Pulmonary artery endothelial cell (primary cell): ENCODE measurements around the gene ME2. TPM values are rescaled to one million over a fixed set of nuclear protein-coding genes. Genes with fewer than 3 reads are reported as not detected.
"Not testable (repeated sequence)": the region's sequence is repeated elsewhere in the genome, so short reads cannot be mapped to it uniquely, and the experiment has no call there.

Experiments
- DNase-seq: peaks from one replicate; pipeline ENCODE4 v3.0.0-alpha.2; 2011; ENCODE audit warnings: low read depth, low spot score
- total RNA-seq: library from RNA; depleted of rRNA; stranded (reverse); fragments of >200 nt; gene quantifications from 2 replicates; pipeline ENCODE4 v1.2.3, GENCODE V29; 2014

The ME2 gene
- 62.6 and 68.5 TPM in 2 replicates for total RNA-seq

GRCh38 chr18:50878345-50879301 is at the start of gene ME2:
ME2 (plus strand) TSS chr18:50879118; CDS start chr18:50895821, 16,703 bp downstream.
- DNase-seq, result peak; percentile 68

DNA sequence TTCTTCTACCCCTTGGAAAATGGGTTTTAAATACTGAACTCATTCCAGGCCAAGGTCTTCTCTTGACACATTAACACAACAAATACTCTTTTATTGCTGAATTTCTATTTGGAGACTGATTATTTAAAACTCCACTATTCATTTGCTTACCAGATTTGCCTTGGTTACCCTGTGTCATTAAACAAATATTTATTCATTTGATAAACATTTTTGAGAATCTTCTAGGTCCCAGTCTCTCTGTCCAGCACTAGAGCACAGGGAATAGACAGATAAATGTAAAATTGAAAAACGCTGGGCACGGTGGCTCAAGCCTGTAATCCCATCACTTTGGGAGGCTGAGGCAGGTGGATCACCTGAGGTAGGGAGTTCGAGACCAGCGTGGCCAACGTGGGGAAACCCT is 49.3 kb upstream of the ME2 start:
- no peak for DNase-seq

DNA sequence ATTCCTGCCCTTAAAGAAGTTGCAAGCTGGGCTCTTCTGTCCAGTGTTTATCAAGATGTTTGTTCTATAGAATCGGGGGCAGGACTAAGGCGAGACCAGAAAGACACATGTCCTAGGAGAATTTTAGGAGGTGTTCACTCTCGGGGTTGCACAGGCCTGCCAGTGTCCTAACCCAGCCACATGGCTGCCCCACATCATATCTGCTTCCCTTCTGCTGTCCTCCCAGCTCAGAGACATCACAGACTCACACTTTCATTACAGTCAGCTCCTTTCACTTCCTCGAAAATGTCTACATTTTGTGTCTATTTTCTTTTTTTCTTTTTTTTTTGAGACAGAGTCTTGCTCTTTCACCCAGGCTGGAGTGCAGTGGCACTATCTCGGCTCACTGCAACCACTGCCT is 48.4 kb upstream of the ME2 start:
- no peak for DNase-seq

DNA sequence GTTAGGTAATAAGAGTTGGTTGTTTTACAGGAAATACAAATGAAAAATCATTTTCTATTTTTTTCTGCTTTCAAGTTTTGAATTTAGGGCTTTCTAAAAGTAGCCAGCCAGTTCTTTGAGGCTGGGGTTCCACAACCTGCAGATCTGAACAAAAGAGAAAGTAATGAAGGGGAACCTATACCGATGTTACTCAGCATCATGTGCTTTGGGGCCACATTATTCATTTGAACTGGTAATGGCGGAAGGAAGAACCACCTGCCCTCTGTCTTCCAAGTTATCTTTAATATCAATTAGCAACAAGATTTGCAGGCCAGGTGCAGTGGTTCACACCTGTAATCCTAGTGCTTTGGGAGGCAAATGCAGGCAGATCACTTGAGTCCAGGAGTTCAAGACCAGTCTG is 46.2 kb upstream of the ME2 start:
- no peak for DNase-seq

- not testable (repeated sequence) for DNase-seq
Measured at GRCh38 chr18:50833496-50833895, 45.4 kb upstream of the ME2 start.

GRCh38 chr18:50836521-50836957 is 42.4 kb upstream of the ME2 start:
- DNase-seq, result peak; percentile 63

DNA sequence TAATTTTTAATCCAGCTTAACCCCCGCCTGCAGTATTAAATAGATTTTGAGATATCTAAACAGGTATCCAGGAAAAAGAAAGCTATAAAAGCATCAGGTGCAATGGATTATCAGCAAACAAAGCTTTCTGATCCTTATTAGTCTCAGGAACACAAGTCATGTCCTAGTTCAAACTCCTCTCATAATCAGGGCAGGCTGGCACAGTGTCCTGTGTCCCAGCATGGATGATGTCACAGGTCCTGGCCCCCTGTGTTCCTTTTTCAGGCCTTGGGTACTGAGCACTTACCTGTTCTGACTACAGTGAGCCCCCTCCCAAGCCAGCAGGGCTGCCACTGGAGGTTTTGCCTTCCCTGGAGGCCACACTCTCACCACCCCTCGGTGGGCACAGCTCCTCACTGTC is 39.6 kb upstream of the ME2 start:
- DNase-seq, result no peak

DNA sequence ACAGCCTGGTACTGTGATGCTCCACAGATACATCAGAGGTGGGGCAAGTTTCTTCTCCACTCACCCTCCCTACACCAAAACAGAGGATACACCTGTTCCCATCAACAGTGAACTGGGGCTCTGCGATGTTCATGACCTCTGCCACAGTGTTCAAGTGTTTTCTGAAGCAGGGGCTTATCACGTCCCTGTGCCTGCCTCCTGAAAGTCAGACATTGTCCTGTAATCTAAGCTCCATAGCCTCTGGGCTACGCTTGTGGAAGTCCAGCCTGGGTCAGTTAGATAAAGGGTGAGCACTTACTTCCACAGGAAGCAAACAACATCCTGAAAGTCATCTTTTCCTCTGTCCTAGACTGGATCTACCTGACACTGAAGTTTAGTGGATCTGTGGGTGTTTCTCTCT is 38.9 kb upstream of the ME2 start:
- DNase-seq, result peak; percentile 7

- no peak for DNase-seq
Measured at GRCh38 chr18:50842846-50843245, 36.1 kb upstream of the ME2 start.

DNA sequence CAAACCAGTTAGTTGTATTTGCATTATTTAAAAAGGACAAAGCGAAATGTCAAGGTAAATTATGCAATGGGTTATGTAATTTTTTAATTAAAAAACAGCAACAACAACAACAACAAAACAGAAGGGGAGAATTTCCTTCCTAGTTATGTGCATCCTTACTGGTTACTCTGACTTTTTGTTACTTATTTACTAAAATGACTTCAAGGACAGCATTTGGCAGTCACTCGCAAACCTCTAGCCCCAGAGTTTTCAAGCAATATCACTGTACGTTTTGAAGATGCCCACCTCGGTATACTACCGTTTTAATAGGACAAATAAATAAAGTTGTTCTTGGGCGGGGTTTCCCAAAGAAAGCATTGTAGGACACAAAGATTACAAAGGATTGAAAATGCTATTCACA is 34.4 kb upstream of the ME2 start:
- no peak for DNase-seq

GRCh38 chr18:50844960-50845359 is 34.0 kb upstream of the ME2 start:
- no peak for DNase-seq

GRCh38 chr18:50847192-50847591 is 31.7 kb upstream of the ME2 start:
- no peak for DNase-seq

- DNase-seq, result no peak
Measured at GRCh38 chr18:50848061-50848551, 30.8 kb upstream of the ME2 start.

- no peak for DNase-seq
Measured at GRCh38 chr18:50848991-50849390, 29.9 kb upstream of the ME2 start.

DNA sequence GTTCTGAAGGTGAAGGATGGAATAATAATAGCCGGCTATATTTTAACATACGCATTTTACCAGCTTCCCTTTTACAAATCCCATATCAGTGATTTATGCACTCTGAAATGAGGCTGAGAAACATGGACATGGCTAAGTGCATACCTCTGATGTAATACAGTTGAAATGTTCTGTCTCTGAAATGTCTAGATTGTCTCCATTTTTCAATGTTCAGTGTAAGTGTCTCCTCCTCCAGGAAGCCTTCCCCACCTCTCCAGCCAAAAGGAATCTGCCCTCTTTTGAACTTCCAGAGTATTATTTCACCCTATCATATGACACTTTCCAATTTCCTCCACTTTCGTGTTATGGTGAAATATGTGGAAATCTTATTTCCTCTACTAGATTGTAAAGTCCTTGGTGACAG is 29.5 kb upstream of the ME2 start:
- no peak for DNase-seq

DNA sequence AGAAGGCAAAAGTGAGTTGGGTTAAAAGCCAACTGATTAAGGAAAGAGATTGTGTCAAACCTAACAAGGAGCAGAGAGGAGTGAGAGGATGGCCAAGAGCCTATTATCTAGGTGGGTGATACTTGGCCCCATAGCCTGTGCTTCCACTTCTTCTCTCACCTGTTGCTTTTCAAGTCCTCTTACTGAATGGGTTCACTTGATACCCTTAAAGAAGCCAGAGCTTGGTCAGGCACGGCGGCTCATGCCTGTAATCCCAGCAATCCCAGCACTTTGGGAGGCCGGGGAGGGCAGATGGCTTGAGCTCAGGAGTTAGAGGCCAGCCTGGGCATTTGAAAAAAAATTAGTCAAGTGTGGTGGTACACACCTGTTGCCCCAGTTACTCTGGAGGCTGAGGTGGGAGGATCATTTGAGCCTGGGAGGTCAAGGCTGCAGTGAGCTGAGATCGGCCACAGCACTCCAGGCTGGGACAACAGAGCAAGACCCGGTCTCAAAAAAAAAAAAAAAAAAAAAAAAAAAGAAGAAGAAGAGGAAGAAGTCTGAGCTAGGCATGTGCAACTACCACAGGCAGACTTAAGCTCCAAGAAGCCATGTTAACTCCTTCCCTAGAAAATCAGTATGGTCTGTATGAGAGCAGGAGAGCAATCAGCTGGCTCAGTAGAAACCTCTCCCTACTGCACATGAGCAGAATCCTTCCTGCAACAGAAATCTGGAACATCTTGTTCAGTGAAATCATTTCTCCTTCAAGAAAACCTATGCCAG is 28.4 kb upstream of the ME2 start:
- DNase-seq, result no peak

DNA sequence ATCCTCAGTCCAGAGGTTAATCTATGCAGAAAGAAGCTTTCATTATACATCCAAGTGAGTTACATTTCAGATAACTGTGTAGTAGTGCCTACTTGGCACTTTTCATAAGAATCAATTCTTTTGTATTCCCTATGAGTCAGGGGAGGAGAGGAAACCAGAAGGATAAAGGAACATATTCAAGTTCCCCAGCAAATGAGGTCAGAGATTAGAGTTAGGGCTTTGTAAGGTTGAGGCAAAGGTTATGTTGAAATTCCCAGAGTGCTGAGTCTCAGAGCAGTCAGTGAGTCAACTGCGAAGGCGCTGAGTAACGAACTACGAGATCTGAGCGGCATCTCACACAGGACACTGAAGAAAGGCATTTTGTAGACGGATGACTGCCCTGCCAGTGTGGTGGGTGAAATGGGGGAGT is 25.1 kb upstream of the ME2 start:
- no peak for DNase-seq

- no peak for DNase-seq
Measured at GRCh38 chr18:50855976-50856757, 22.8 kb upstream of the ME2 start.

DNA sequence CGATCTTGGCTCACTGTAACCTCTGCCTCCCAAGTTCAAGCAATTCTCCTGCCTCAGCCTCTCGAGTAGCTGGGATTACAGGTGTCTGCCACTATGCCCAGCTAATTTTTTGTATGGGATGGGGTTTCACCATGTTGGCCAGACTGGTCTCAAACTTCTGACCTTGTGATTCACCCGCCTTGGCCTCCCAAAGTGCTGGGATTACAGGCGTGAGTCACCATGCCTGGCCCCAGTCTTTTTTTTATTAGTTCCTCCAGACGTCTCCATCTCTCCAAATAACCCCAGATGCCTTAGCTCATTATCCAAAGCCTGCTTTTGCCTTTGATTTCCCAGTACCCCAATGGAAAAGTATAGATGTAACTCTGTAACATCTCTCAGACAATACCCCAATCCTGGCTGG is 21.8 kb upstream of the ME2 start:
- not testable (repeated sequence) for DNase-seq

DNA sequence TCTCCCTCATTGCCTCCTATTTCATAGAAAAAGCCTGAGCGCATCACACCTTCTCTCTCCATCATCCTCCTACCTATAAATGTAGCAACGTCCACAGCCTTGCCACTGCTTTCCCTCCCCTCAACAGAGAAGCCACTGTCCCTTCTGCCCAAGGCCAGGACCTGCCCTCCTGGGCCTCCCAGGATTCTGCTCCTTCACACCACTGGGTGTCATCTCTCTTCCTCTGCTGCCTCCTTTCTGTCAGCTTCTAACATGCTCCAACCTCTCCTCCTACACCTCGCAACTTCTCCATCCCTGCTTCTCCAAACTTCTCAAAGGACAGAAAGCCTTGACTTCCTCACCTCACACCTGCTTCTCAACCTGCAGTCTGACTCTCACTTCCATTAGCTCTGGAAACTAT is 21.2 kb upstream of the ME2 start:
- no peak for DNase-seq

DNA sequence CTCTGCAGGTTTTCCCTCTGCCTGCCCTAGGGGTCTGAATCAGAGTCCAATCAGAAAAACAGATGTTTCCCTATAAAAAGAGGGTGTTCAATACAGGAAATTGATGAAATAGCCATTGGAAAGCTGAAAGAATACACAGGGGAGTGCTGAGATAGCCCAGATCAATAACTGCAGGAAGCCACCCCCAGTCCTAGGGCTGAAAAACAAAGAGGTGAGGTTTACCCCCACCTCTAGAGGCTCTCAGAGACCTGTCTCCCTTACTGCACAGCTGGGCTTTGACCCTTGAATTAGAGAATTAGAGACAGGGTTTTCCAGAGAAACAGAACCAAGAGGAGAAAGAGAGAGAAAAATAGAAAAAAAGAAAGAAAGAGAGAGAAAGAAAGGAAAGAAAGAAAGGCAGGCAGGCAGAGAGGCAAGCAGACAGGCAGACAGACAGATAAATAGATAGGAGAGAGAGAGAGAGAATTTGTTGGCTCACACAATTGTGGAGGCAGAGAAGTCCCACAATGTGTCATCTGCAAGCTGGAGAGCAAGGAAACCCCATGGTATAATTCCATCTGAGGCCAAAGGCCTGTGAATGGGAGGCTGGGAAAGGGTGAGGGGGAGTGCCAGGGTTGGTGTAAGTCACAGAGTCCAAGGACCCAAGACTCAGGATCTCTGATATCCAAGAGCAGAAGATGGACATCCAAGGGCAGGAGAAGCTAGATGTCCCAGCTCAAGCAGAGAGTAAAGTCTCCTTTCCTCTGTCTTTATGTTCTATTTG is 18.9 kb upstream of the ME2 start:
- no peak for DNase-seq
